B cell (primary cell): ENCODE data around the gene TRMT11. TPM values are rescaled to one million over a fixed set of nuclear protein-coding genes. Genes with fewer than 3 reads are reported as not detected.

ENCODE experiments used
- ATAC-seq: fragments of 200-7000 bp; cut with Tn5 transposase; one replicate; pipeline ENCODE4 v1.10.0; 2021; ENCODE audit warnings: low read depth, mild to moderate bottlenecking, moderate number of reproducible peaks, moderate library complexity
- CTCF ChIA-PET: fragments of 350-600 bp; sonication (Branson Sonifier 250); formaldehyde crosslinking; loops from one replicate; lab custom pipeline; 2021; ENCODE audit warnings: antibody characterized with exemption, inconsistent platforms; lab: Charles Lee
- POLR2A ChIA-PET: fragments of 350-600 bp; sonication (Branson Sonifier 250); formaldehyde crosslinking; loops from one replicate; lab custom pipeline; 2021; ENCODE audit warnings: antibody characterized with exemption; lab: Charles Lee
- DNase-seq: peaks from one replicate; pipeline ENCODE4 v3.0.0; 2013
- H2AFZ ChIP-seq: 2 replicates; pipeline ENCODE4 v1.6.1; 2012; ENCODE audit warnings: mild to moderate bottlenecking, low read depth, low read length; ENCODE audit not compliant: insufficient read depth, poor library complexity, severe bottlenecking
- H3K27ac ChIP-seq, 2 donors: 1 replicate in 1 of 2; 2 replicates in 1 of 2; pipeline ENCODE4 v1.5.1; 2012 to 2013; ENCODE audit warnings: low read length in 2 of 2, mild to moderate bottlenecking in 2 of 2, moderate library complexity in 1 of 2
- H3K27me3 ChIP-seq, 4 experiments: fragments of 200-600 bp in 1 of 4; sonication (generic) in 1 of 4; replicated peaks in 1 of 4; 1 replicate in 2 of 4; 2 replicates in 2 of 4; pipeline versions ENCODE4 v1.6.1 to v1.7.0; 2013 to 2016; ENCODE audit warnings: low read length in 3 of 4, mild to moderate bottlenecking in 2 of 4, mixed read lengths in 1 of 4, moderate library complexity in 1 of 4; ENCODE audit not compliant: insufficient read depth in 4 of 4, control insufficient read depth in 3 of 4; ENCODE audit errors: control extremely low read depth in 1 of 4
- H3K36me3 ChIP-seq, 2 experiments: replicated peaks in 1 of 2; 1 replicate in 1 of 2; 2 replicates in 1 of 2; pipeline versions ENCODE4 v1.6.1 to v1.7.1; 2013; ENCODE audit warnings: low read length in 1 of 2; ENCODE audit not compliant: insufficient read depth in 2 of 2, control insufficient read depth in 1 of 2; ENCODE audit errors: control extremely low read depth in 1 of 2, extremely low read depth in 1 of 2
- H3K4me1 ChIP-seq, 2 donors: fragments of 200-600 bp in 1 of 2; sonication (generic) in 1 of 2; 1 replicate in 1 of 2; 2 replicates in 1 of 2; pipeline versions ENCODE4 v1.5.1 to v1.6.1; 2013 to 2017; ENCODE audit warnings: low read length in 2 of 2; ENCODE audit not compliant: control insufficient read depth in 2 of 2, insufficient read depth in 2 of 2
- H3K4me2 ChIP-seq: replicated peaks from 2 replicates; pipeline ENCODE3; 2012; ENCODE audit warnings: mild to moderate bottlenecking, low read depth, low read length; ENCODE audit not compliant: poor library complexity, severe bottlenecking
- H3K4me3 ChIP-seq, 5 experiments: fragments of 200-600 bp in 1 of 5; sonication (generic) in 1 of 5; 1 replicate in 3 of 5; 2 replicates in 2 of 5; pipeline versions ENCODE4 v1.5.1 to v1.7.0; 2011 to 2016; ENCODE audit warnings: low read length in 4 of 5, mild to moderate bottlenecking in 4 of 5, low read depth in 2 of 5, control low read depth in 1 of 5, moderate library complexity in 1 of 5; ENCODE audit not compliant: insufficient read depth in 1 of 5; ENCODE audit errors: control extremely low read depth in 1 of 5, extremely low read depth in 1 of 5
- H3K79me2 ChIP-seq: fragments of 200-600 bp; sonication (generic); one replicate; pipeline ENCODE4 v1.6.0; 2016; ENCODE audit warnings: low read length; ENCODE audit not compliant: control insufficient read depth, insufficient read depth
- H3K9ac ChIP-seq: fragments of 200-600 bp; sonication (generic); 2 replicates; pipeline ENCODE4 v1.6.1; 2017; ENCODE audit warnings: mild to moderate bottlenecking, low read length, moderate library complexity
- H3K9me3 ChIP-seq, 3 donors: one replicate each; pipeline versions ENCODE4 v1.6.1 to v1.7.1; 2013; ENCODE audit warnings: low read length in 2 of 3; ENCODE audit not compliant: control insufficient read depth in 2 of 3, insufficient read depth in 1 of 3; ENCODE audit errors: control extremely low read depth in 1 of 3
- H4K20me1 ChIP-seq: 2 replicates; pipeline ENCODE4 v1.6.0; 2012; ENCODE audit warnings: mild to moderate bottlenecking, low read length; ENCODE audit not compliant: insufficient read depth, control insufficient read depth, poor library complexity, severe bottlenecking
- H3K27ac Mint-ChIP-seq: one replicate; pipeline ENCODE4 v1.8.0; 2021; ENCODE audit warnings: mixed read lengths
- H3K27me3 Mint-ChIP-seq: one replicate; pipeline ENCODE4 v1.8.0; 2021; ENCODE audit warnings: mixed read lengths
- H3K4me1 Mint-ChIP-seq: one replicate; pipeline ENCODE4 v1.8.0; 2021; ENCODE audit warnings: mixed read lengths
- H3K4me3 Mint-ChIP-seq: one replicate; pipeline ENCODE4 v1.8.0; 2021; ENCODE audit warnings: mixed read lengths
- H3K9me3 Mint-ChIP-seq: one replicate; pipeline ENCODE4 v1.8.0; 2022; ENCODE audit warnings: mixed read lengths; ENCODE audit not compliant: insufficient read depth
- EZH2 ChIP-seq: IDR thresholded peaks from 2 replicates; pipeline ENCODE4 v1.6.1; 2012; ENCODE audit warnings: borderline replicate concordance, low read depth, mild to moderate bottlenecking, moderate library complexity, low read length; ENCODE audit not compliant: insufficient read depth, poor library complexity, severe bottlenecking
- WGBS: methylation state at CpG from one replicate; pipeline ENCODE4 v1.1.5; 2013; ENCODE audit warnings: missing lambda C conversion rate; ENCODE audit not compliant: insufficient coverage; 5-methylcytosine and 5-hydroxymethylcytosine counted together
- intact Hi-C: fragments of 100-400 bp; cut with micrococcal nuclease; formaldehyde crosslinking; loops from one replicate; pipeline ENCODE4 v1.10.0; 2022
- polyA plus RNA-seq: library from polyadenylated mRNA; depleted of rRNA; stranded (reverse); fragments of >200 nt; gene quantifications from 2 replicates; pipeline ENCODE4 v1.2.3, GENCODE V29; 2012
- total RNA-seq, 2 donors: library from RNA; stranded (reverse); fragments of 120-200 nt in 1 of 2; gene quantifications; 1 replicate in 1 of 2; 2 replicates in 1 of 2; pipeline versions ENCODE4 v1.2.3 to v1.2.4, GENCODE V29; 2013 to 2022
- TF ChIP-seq, protein P1 (sequence below): fragments of 200-600 bp; IDR thresholded peaks from one replicate; pipeline ENCODE4 v1.8.0; 2022; ENCODE audit warnings: antibody characterized with exemption, mild to moderate bottlenecking

The TRMT11 gene
- total and polyA plus RNA-seq, 2 donors (not counting 1 experiment from before 2014, with no cell fraction given): 12.1 to 30.4 TPM

DNA sequence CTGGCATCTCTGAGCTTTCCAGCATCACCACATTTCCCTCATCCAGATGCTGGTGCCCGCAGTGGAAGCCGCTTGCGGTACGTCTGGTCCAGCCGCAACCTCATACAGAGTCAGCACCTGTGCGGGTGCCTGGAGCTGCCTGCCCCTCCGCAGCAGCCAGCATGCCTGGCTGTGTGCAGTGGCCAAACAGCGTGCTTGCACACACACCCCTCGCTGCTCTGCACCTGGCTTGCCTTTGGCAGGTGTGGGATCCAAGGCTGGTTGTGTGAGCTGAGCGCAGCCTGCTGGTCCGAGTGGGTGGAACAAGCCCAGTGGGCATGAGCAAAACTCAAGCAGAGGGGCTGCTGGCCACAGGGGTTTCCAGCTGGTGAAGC, 32.9 kb upstream of the TRMT11 start:
- H3K36me3 ChIP-seq: no peaks in the 10 kb centered on the region
- no peak for ATAC-seq

DNA sequence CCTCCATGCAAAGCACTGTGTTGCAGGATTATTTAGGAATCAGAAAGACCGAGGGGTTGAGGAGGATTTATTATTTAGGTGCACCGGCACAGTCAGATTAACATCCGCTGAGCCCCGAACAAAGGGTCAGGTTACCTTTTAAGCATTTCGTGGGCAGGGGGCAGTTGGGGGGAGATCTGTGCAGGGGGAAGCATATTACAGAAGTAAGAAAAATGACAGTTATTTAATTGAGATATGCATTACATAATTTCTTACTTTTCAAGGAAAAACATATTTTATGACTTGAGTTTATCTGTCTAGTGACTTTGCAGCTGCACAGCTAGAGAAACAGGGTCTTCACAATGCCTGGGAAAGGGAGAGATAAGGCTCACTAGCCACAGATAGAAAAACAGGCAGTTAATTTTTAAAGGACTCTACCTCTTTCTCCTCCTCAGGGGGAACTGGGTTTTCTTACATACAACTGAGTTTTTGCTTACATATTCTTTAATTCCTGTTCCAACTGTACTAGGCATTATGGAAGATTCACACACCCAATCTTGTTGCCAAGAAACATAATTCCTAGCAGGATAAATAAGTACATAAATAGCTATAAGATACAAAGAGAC, 31.5 kb upstream of the TRMT11 start:
- Mint-ChIP-seq H3K9me3 (no peaks in the 10 kb centered on the region), H3K4me3 (peak overlapping the region; percentile 33), H3K27me3 (peaks cover 8% of the 10 kb centered on the region), H3K27ac (no peak overlapping the region), H3K4me1 (peaks cover 8% of the 10 kb centered on the region)
- TF ChIP-seq, protein P1, sequence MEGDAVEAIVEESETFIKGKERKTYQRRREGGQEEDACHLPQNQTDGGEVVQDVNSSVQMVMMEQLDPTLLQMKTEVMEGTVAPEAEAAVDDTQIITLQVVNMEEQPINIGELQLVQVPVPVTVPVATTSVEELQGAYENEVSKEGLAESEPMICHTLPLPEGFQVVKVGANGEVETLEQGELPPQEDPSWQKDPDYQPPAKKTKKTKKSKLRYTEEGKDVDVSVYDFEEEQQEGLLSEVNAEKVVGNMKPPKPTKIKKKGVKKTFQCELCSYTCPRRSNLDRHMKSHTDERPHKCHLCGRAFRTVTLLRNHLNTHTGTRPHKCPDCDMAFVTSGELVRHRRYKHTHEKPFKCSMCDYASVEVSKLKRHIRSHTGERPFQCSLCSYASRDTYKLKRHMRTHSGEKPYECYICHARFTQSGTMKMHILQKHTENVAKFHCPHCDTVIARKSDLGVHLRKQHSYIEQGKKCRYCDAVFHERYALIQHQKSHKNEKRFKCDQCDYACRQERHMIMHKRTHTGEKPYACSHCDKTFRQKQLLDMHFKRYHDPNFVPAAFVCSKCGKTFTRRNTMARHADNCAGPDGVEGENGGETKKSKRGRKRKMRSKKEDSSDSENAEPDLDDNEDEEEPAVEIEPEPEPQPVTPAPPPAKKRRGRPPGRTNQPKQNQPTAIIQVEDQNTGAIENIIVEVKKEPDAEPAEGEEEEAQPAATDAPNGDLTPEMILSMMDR: no peak
- no peak for TF ChIP-seq EZH2
- no peaks in the 10 kb centered on the region for H3K9me3 ChIP-seq
- H3K4me3 ChIP-seq: no peak overlapping the region
- no peak overlapping the region for H2AFZ ChIP-seq
- peaks cover 39% of the 10 kb centered on the region for H3K79me2 ChIP-seq
- H3K27ac ChIP-seq: no peak overlapping the region
- ATAC-seq (no peak), DNase-seq (no peak)
- H3K36me3 ChIP-seq: peaks cover 0 to 6% of the 10 kb centered on the region in 2 experiments
- intact Hi-C loops: no loop called here
- H3K4me1 ChIP-seq: peaks cover 27% of the 10 kb centered on the region in 2 donors
- ChIA-PET POLR2A (no interaction called here), CTCF (interaction anchor here (1.0 to 7.3 kb wide), 4 partner anchors 16 to 174 kb away, joined by 3 to 130 read pairs (median 8); partner anchors contain the start of genes NCOA7 and TRMT11)
- WGBS: 74% methylated on average over 4 of the region's 5 CpGs
- H3K9ac ChIP-seq: no peak overlapping the region
- H3K4me2 ChIP-seq: no peak overlapping the region
- no peaks in the 10 kb centered on the region for H3K27me3 ChIP-seq
- peaks cover 21% of the 10 kb centered on the region for H4K20me1 ChIP-seq

More for the DNA sequence above, 32.9 kb upstream of the TRMT11 start:
- ChIA-PET POLR2A (interaction anchor here (1.0 kb wide), 1 partner anchor 172 kb away, joined by 4 read pairs; no protein-coding TSS in a partner anchor), CTCF (interaction anchor here (0.9 to 7.3 kb wide), 9 partner anchors 11 to 175 kb away, joined by 3 to 130 read pairs (median 3); partner anchors contain the start of genes NCOA7 and TRMT11)
- DNase-seq: no peak
- no peaks in the 10 kb centered on the region for H3K9me3 ChIP-seq
- peaks cover 8% of the 10 kb centered on the region for H4K20me1 ChIP-seq
- intact Hi-C loops: no loop called here
- H2AFZ ChIP-seq: no peak overlapping the region
- TF ChIP-seq, protein P1: no peak
- no peak for TF ChIP-seq EZH2
- H3K4me1 ChIP-seq: peaks cover 17 to 18% of the 10 kb centered on the region in 2 donors
- H3K4me3 Mint-ChIP-seq: no peak overlapping the region
- H3K4me1 Mint-ChIP-seq: peaks cover 8% of the 10 kb centered on the region
- no peak overlapping the region for H3K4me3 ChIP-seq
- peaks cover 26% of the 10 kb centered on the region for H3K79me2 ChIP-seq
- H3K9me3 Mint-ChIP-seq: no peaks in the 10 kb centered on the region
- H3K27me3 Mint-ChIP-seq: peaks cover 8% of the 10 kb centered on the region
- WGBS: 88% methylated on average over 11 of the region's 11 CpGs
- H3K27ac ChIP-seq: no peak overlapping the region
- no peak overlapping the region for H3K27ac Mint-ChIP-seq
- no peak overlapping the region for H3K4me2 ChIP-seq
- H3K27me3 ChIP-seq: no peaks in the 10 kb centered on the region
- no peak overlapping the region for H3K9ac ChIP-seq
